GM11168 (cell line): ENCODE measurements around the gene APOLD1.
"Not testable (repeated sequence)": the region's sequence is repeated elsewhere in the genome, so short reads cannot be mapped to it uniquely, and the experiment has no call there.

ENCODE experiments used
- in situ Hi-C: fragments of 300-500 bp; cut with MboI; formaldehyde crosslinking; loops from one replicate; pipeline ENCODE4 v1.12.0; 2022; ENCODE audit warnings: low sequenced_read_pairs; ENCODE audit not compliant: unreplicated experiment

Gene APOLD1

DNA sequence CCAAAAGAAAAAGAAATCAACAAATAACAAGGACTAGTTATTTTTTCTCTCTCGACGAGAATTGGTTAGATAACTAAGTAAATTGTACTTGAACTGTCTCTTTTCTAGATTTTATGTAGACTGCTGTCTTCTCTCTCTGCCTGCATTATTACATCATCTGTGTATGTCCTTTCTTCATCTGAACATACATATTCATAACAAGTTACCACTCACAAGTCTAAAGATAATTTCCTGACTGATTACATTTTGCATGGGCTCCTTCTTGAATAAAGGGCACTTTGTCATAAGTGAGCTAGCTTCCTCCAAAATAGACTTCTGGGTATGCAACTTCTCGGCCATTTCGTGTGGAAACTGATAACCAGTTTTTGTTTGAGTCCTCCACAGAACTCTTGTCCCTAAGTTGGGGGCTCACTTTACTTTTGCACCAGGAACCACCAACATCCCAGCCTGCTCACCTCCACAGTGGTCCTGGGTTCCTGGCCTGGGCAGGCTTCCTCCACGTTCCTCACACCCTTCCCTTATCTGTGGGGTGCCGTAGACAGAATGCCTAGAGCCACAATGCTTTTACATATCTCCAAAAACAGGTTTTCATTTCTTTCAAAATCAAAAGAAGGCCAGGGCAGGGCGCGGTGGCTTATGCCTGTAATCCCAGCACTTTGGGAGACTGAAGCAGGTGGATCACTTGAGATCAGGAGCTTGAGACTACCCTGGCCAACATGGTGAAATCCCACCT is 21.5 kb downstream of the APOLD1 start:
- in situ Hi-C loops, result no loop called here

- in situ Hi-C loops, result not testable (repeated sequence)
Measured at GRCh38 chr12:12807517-12807903, 22.1 kb downstream of the APOLD1 start.

DNA sequence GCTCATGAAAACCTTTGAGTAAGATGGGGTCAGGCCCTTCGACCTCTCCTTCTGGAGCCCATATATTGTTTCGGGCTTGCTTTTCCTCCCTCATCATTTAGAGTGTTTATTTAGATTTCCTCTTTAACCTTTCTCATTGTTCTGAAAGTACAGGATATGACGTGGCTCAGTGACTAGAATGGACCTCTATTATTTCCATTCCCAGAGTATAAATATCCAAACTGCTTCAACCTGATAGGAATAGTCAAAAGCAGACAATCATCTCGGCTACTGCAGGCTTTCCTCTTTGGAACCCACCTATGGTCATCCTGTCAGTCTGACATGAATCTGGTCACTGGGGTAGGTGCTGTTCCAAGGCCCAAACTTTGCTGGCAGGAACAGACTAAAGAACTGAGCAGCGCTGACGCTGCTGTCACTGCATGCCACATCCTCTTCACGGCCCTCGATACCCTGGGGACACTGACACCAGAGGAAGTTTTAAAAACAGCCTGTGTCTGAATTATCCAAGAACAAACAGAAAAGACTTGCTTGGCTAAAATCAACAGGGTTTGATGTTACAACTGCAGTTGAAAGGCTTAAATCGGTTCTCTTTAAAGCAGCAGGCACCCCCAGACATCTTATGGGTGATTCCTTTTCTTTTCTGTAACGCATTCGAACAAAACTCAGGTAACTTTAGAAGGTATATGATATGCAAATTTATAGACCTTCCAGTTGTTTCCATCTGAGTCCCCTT is 22.7 kb downstream of the APOLD1 start:
- in situ Hi-C loops, result no loop called here

DNA sequence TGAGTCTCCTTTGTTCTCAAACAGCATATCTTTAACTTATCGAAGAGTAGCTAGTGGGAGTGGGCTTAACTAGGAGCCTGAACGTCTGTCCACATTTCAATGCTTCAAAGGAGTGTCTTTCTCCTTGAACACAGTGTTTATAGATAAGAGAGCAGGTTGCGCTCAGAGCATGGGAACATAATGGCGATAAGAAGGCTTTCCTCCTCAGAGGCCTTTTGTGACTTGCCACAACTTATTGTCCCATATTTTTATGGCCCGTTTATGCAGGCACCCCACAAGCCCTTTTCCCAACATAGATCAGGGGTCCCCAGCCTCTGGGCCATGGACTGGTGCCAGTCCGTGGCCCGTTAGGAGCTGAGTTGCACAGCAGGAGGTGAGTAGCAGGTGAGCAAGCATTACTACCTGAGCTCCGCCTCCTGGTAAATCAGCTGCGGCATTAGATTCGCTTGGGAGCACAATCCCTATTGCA is 25.1 kb downstream of the APOLD1 start:
- in situ Hi-C loops, result no loop called here

DNA sequence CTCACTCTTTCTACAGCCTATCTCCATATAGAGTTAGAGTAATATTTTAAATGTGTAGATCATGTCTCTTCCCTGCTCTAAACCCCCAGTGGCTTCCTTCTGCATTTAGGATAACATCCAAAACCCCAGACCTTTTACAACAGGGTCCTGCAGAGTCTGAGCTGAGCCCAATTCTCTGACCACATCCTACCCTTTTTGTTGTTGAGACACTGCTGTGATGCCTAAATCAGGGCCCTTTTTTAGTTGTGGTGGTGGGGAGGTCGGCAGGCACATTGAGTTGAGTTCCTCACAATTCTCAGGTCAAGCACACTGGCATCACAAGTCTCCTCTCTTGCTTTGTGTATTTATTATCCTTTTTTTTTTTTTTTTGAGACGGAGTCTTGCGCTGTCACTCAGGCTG is 25.9 kb downstream of the APOLD1 start:
- in situ Hi-C loops, result no loop called here

GRCh38 chr12:12812174-12812573 is 26.7 kb downstream of the APOLD1 start:
- in situ Hi-C loops, result no loop called here

DNA sequence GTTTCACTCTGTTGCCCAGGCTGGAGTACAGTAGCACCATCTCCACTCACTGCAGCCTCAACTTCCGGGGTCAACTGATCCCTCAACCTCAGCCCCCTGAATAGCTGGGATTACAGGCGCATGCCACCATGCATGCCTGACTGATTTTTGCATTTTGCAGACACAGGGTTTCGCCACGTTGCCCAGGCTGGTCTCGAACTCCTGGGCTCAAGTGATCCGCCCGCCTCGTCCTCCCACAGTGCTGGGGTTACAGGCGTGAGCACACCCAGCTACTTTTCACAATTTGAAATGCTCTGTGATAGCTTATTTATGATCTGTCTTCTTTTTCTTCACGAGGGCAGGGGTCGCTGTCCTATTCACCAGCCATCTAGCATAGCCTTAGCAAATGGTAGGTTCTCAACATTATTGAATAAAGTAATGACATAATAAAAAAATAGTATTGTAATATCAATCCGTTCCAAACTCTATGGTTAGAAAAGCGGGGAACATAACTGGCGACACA is 27.2 kb downstream of the APOLD1 start:
- in situ Hi-C loops, result no loop called here

DNA sequence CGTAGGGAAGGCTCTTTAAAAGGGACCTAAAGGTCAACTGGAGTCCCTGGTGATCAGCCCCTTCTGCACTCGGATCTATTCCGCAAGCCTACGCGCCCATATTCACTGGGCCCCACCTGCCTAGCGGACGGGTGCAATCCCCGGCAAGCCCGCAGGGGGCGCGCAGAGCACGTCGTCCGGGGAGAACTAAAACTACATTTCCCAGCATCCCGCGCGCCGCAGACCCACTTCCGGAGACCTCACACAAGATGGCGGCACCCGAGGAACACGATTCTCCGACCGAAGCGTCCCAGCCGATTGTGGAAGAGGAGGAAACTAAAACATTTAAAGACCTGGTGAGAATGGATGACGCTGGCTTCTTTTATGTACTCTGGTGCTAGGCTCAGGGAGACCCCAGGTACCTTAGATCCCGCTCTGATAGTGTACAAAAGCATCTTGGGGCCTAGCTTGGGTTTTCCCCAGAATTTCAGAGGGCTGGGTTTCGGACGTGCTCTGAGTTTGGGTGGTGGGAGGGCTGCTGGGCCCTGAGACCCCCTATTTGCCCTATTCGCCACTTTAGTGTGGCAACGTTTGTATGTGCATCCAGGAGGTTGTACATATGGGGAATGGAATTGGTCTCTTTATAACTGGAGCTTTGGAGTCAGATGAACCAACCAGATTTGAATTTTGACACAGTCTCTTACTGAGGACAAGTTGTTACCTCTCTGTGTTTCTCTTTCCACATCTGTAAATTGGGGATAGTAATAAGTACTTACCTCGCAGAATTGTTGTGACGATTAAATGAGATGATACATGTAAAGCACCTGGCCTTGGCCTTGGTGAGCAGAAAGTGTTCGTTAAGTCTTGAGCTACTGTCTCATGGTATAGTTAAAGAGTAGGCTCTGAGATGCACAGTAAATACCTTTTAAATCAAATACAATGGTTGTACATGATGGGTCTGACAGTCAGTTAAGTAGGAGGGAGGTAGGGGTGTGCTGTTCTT is 28.0 kb downstream of the APOLD1 start, which contains the start of gene DDX47:
Gene DDX47, plus strand, starts transcription at position 227 of the 982 bp plus-strand sequence. Its CDS starts 22 bp downstream, at position 249.
- in situ Hi-C loops, result no loop called here

DNA sequence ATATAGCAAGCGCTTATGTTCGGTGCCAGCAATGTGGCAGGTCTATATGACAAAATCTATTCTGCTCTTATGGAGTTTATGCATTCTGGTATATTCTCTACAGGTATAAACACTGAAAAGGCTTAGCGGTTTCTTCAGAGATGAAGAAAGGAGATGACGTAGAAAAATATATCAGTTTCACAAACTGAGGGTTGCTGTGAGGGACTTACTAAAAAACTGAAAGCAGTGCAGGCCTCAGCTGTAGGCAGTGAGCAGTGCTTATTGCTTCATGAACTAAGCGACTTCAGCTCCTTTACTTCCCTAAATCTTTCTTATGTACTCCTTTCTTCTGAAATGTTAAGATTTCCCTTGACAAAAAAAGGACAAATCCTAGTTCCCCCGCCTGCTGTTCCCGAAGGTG is 32.2 kb downstream of the APOLD1 start:
- in situ Hi-C loops, result no loop called here

DNA sequence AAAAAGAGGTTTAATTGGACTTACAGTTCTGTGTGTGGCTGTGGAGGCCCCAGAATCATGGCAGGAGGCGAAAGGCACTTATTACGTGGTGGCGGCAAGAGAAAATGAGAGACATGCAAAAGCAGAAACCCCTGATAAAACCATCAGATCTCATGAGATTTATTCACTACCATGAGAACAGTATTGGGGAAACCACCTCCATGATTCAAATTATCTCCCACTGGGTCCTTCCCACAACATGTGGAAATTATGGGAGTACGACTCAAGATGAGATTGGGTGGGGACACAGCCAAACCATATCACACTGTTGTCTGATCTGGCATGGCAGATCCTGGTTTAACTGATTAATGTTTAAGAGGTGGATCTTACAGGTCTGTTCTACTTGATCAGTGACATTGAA is 33.2 kb downstream of the APOLD1 start:
- in situ Hi-C loops, result no loop called here

DNA sequence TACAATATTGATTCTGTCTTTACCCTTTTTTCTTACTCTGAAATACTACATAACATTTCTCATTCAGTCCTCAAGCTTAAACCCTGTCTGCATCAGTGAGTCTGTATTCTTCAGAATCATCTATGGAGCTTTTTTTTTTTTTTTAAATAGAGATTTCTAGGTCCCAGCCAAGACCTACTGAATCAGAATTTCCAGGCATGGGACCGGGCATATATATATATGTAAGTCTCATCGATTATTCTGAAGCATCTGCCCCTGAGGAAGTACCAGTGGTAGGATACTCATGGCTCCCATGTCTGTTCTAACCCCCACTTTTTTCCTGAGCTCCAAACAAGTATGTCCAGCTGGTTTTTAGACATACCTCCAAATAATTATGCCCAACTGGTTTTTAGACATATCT is 33.8 kb downstream of the APOLD1 start:
- in situ Hi-C loops, result no loop called here

- in situ Hi-C loops, result no loop called here
Measured at GRCh38 chr12:12819752-12820311, 34.4 kb downstream of the APOLD1 start.

- in situ Hi-C loops, result not testable (repeated sequence)
Measured at GRCh38 chr12:12820376-12820775, 34.9 kb downstream of the APOLD1 start.

DNA sequence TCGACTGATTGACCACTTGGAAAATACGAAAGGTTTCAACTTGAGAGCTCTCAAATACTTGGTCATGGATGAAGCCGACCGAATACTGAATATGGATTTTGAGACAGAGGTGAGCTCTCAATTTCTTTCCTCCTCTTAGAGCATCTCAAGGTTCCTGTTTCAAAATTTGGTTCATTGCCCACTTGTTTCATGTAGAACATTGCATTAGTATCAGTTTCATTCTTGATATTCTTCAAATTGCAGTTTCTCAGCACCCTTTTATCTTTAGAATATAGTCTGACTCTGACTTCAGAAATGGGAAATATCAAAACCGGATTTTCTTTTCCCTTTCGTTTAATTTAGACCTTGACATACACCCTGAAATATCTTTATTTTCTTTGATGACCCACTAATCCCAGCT is 36.5 kb downstream of the APOLD1 start:
- in situ Hi-C loops, result no loop called here

DNA sequence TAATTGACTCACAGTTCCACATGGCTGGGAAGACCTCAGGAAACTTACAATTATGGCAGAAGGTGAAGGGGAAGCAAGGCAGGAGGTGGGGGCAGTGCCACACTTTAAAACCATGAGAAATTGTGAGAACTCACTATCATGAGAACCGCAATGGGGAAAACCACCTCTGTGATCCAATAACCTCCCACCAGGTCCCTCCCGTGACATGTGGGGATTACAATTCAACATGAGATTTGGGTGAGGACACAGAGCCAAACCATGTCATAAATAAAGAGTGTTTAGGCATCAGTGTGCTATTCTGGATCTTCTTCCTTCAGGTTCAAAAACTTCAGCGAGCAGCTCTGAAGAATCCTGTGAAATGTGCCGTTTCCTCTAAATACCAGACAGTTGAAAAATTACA is 37.4 kb downstream of the APOLD1 start:
- in situ Hi-C loops, result no loop called here

DNA sequence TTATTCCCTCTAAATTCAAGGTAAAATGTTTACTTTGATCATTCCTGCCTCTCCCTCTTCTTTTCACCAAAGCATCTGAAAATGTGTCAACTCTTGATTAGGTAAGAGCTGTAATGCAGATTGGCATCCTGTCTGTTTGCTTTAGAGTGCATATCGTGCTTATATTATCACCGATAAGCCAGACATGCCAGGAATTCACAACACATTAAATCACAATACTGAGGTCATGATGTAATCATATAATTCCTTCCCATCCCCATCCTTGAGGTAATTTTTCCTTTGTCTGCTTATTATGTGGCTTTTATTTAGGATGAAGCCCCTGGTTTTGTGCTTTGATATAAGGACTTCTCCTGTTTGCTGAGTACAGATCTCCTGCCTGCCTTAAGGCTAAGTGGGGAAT is 37.8 kb downstream of the APOLD1 start:
- in situ Hi-C loops, result no loop called here

GRCh38 chr12:12823811-12824210 is 38.4 kb downstream of the APOLD1 start:
- in situ Hi-C loops, result no loop called here

GRCh38 chr12:12835378-12836146 is 50.1 kb downstream of the APOLD1 start:
- in situ Hi-C loops, result no loop called here

GRCh38 chr12:12836571-12836970 is 51.1 kb downstream of the APOLD1 start:
- in situ Hi-C loops, result no loop called here
